SK-N-SH (cell line): ENCODE data around the gene RSRP1. TPM values are rescaled to one million over a fixed set of nuclear protein-coding genes. Genes with fewer than 3 reads are reported as not detected.

Experiments
- CTCF ChIA-PET: fragments of 300-600, 350-600 bp; formaldehyde crosslinking; extraction: SDS; loops from one replicate; lab custom pipeline; 2021; lab: Yijun Ruan, JAX
- POLR2A ChIA-PET: fragments of 350-600 bp; sonication (Branson Sonifier 250); formaldehyde crosslinking; extraction: SDS; loops from one replicate; lab custom pipeline; 2020; ENCODE audit warnings: antibody characterized with exemption, inconsistent platforms; lab: Yijun Ruan, JAX
- DNase-seq: peaks from one replicate; pipeline ENCODE4 v3.0.0; 2012
- H2AFZ ChIP-seq: fragments of 200-600 bp; sonication (generic); 2 replicates; pipeline ENCODE4 v1.8.1; 2016; ENCODE audit warnings: antibody characterized with exemption, mild to moderate bottlenecking, low read depth
- H3F3A ChIP-seq: fragments of 200-600 bp; sonication (generic); replicated peaks from 2 replicates; pipeline ENCODE3; 2016; ENCODE audit warnings: antibody characterized with exemption, mild to moderate bottlenecking; ENCODE audit not compliant: insufficient read depth
- H3K27ac ChIP-seq, 2 experiments: fragments of 200-500 bp in 1 of 2; fragments of 200-600 bp in 1 of 2; sonication (Bioruptor generic) in 1 of 2; sonication (generic), shearing (Covaris generic) in 1 of 2; 2 replicates each; pipeline versions ENCODE4 v1.5.1 to v1.6.1; 2014 to 2016; ENCODE audit warnings: low read depth in 2 of 2, inconsistent platforms in 1 of 2, low read length in 1 of 2, mild to moderate bottlenecking in 1 of 2, mixed read lengths in 1 of 2
- H3K27me3 ChIP-seq: fragments of 200-600 bp; sonication (generic), shearing (Covaris generic); 2 replicates; pipeline ENCODE4 v1.6.1; 2016; ENCODE audit warnings: mixed run types; ENCODE audit not compliant: insufficient read depth
- H3K36me3 ChIP-seq, 2 experiments: fragments of 200-500 bp in 1 of 2; fragments of 200-600 bp in 1 of 2; sonication (Bioruptor generic) in 1 of 2; sonication (generic) in 1 of 2; replicated peaks in 1 of 2; 2 replicates each; pipeline versions ENCODE3 to v1.5.1; 2014 to 2016; ENCODE audit warnings: low read length in 1 of 2, mild to moderate bottlenecking in 1 of 2; ENCODE audit not compliant: insufficient read depth in 2 of 2, control insufficient read depth in 1 of 2
- H3K4me1 ChIP-seq, 2 experiments: fragments of 200-500 bp in 1 of 2; fragments of 200-600 bp in 1 of 2; sonication (Bioruptor generic) in 1 of 2; sonication (generic), shearing (Covaris generic) in 1 of 2; 2 replicates each; pipeline versions ENCODE4 v1.5.1 to v1.6.1; 2014 to 2016; ENCODE audit warnings: low read depth in 1 of 2, low read length in 1 of 2, mixed run types in 1 of 2; ENCODE audit not compliant: insufficient read depth in 2 of 2, control insufficient read depth in 1 of 2
- H3K4me2 ChIP-seq: fragments of 200-600 bp; sonication (generic), shearing (Covaris generic); 2 replicates; pipeline ENCODE4 v1.6.1; 2017; ENCODE audit warnings: mixed run types
- H3K4me3 ChIP-seq, 2 experiments: fragments of 200-500 bp in 1 of 2; fragments of 200-600 bp in 1 of 2; sonication (Bioruptor generic) in 1 of 2; sonication (generic), shearing (Covaris generic) in 1 of 2; 2 replicates each; pipeline versions ENCODE4 v1.5.1 to v1.8.1; 2014 to 2016; ENCODE audit warnings: low read depth in 2 of 2, inconsistent platforms in 1 of 2, low read length in 1 of 2, mild to moderate bottlenecking in 1 of 2, mixed read lengths in 1 of 2, moderate library complexity in 1 of 2
- H3K79me2 ChIP-seq: fragments of 200-600 bp; sonication (generic); 2 replicates; pipeline ENCODE4 v1.8.1; 2017; ENCODE audit warnings: mild to moderate bottlenecking; ENCODE audit not compliant: insufficient read depth
- H3K9ac ChIP-seq: fragments of 200-600 bp; sonication (generic); 2 replicates; pipeline ENCODE4 v1.6.1; 2017; ENCODE audit warnings: mixed run types
- H3K9me2 ChIP-seq: fragments of 200-600 bp; sonication (generic); 2 replicates; pipeline ENCODE4 v1.6.1; 2017; ENCODE audit warnings: mixed run types
- H3K9me3 ChIP-seq: fragments of 200-600 bp; sonication (generic); 2 replicates; pipeline ENCODE4 v1.6.1; 2017; ENCODE audit warnings: mixed run types, mild to moderate bottlenecking, moderate library complexity
- H4K20me1 ChIP-seq: fragments of 200-600 bp; sonication (generic); 2 replicates; pipeline ENCODE4 v1.6.1; 2017; ENCODE audit warnings: mild to moderate bottlenecking, mixed run types; ENCODE audit not compliant: insufficient read depth
- CHD2 ChIP-seq: fragments of 150-350 bp; IDR thresholded peaks from 2 replicates; pipeline ENCODE4 v1.6.1; 2018; ENCODE audit warnings: low read length; ENCODE audit not compliant: partially characterized antibody
- CTCF ChIP-seq: fragments of 200-600 bp; sonication (generic); IDR thresholded peaks from 2 replicates; pipeline ENCODE4 v1.6.1; 2017; ENCODE audit warnings: antibody characterized with exemption, mild to moderate bottlenecking, moderate library complexity
- EP300 ChIP-seq, 2 experiments: IDR thresholded peaks; 2 replicates each; pipeline versions ENCODE4 v1.4.0 to v1.6.1; 2012; ENCODE audit warnings: borderline replicate concordance in 1 of 2, low read depth in 1 of 2, low read length in 1 of 2
- FOXM1 ChIP-seq: IDR thresholded peaks from 2 replicates; pipeline ENCODE4 v1.4.0; 2012; ENCODE audit warnings: low read depth, mild to moderate bottlenecking
- GABPA ChIP-seq: IDR thresholded peaks from 2 replicates; pipeline ENCODE4 v1.4.0; 2012; ENCODE audit warnings: low read depth, mild to moderate bottlenecking
- GATA2 ChIP-seq: sonication (generic); formaldehyde crosslinking; IDR thresholded peaks from 2 replicates; pipeline ENCODE4 v1.5.0; 2020; ENCODE audit warnings: mild to moderate bottlenecking, missing genetic modification reagents
- IRF3 ChIP-seq: fragments of 150-350 bp; IDR thresholded peaks from 2 replicates; pipeline ENCODE4 v1.6.1; 2016; ENCODE audit warnings: mild to moderate bottlenecking, low read depth, low read length
- MAX ChIP-seq: IDR thresholded peaks from 2 replicates; pipeline ENCODE4 v1.4.0; 2012; ENCODE audit warnings: low read depth
- MEF2A ChIP-seq: IDR thresholded peaks from 2 replicates; pipeline ENCODE4 v1.4.0; 2012; ENCODE audit warnings: low read depth, borderline replicate concordance
- MXI1 ChIP-seq: IDR thresholded peaks from 2 replicates; pipeline ENCODE4 v1.6.1; 2012; ENCODE audit warnings: mild to moderate bottlenecking, low read depth, low read length, improper control_type of control experiment
- NFIC ChIP-seq: IDR thresholded peaks from 2 replicates; pipeline ENCODE4 v1.4.0; 2012; ENCODE audit warnings: borderline replicate concordance
- PBX3 ChIP-seq: IDR thresholded peaks from 2 replicates; pipeline ENCODE4; 2012
- RAD21 ChIP-seq: IDR thresholded peaks from 2 replicates; pipeline ENCODE4 v1.6.1; 2012; ENCODE audit warnings: mild to moderate bottlenecking, low read length
- RCOR1 ChIP-seq: fragments of 150-350 bp; IDR thresholded peaks from 2 replicates; pipeline ENCODE4 v1.6.1; 2017; ENCODE audit warnings: antibody characterized with exemption, low read length
- REST ChIP-seq: IDR thresholded peaks from 2 replicates; pipeline ENCODE4 v1.6.1; 2012; ENCODE audit warnings: mild to moderate bottlenecking, low read depth, low read length, moderate library complexity
- RXRA ChIP-seq: IDR thresholded peaks from 2 replicates; pipeline ENCODE4 v1.4.0; 2012; ENCODE audit warnings: low read depth, mild to moderate bottlenecking, borderline replicate concordance
- SIN3A ChIP-seq: IDR thresholded peaks from 2 replicates; pipeline ENCODE4 v1.6.1; 2012; ENCODE audit warnings: low read depth, mild to moderate bottlenecking, low read length, moderate library complexity, borderline replicate concordance
- SMC3 ChIP-seq: IDR thresholded peaks from 2 replicates; pipeline ENCODE4 v1.6.1; 2012; ENCODE audit warnings: low read depth, low read length, improper control_type of control experiment
- TAF1 ChIP-seq: IDR thresholded peaks from 2 replicates; pipeline ENCODE4 v1.6.1; 2012; ENCODE audit warnings: low read depth, mild to moderate bottlenecking, low read length, moderate library complexity, borderline replicate concordance
- USF2 ChIP-seq: fragments of 150-350 bp; IDR thresholded peaks from 2 replicates; pipeline ENCODE4 v1.6.1; 2017; ENCODE audit warnings: antibody characterized with exemption, low read length, low read depth, borderline replicate concordance
- WGBS: methylation state at CpG from one replicate; pipeline ENCODE4 v1.1.6; 2017; ENCODE audit warnings: low lambda C conversion rate; 5-methylcytosine and 5-hydroxymethylcytosine counted together
- polyA plus RNA-seq, 3 experiments: library from polyadenylated mRNA; depleted of rRNA; stranded (reverse); fragments of >200 nt; gene quantifications; 2 replicates each; pipeline ENCODE4 v1.2.3, GENCODE V29; 2012

Gene RSRP1
- polyA plus RNA-seq, 1 of the 3 experiments (the other 2 are of a cell fraction) = 126 TPM

GRCh38 chr1:25243907-25244306, 3.3 kb downstream of the RSRP1 start (continued):
- TF ChIP-seq RAD21 (peak; percentile 5; the same call in 1 of the 2 replicates), RXRA (no peak), CHD2 (peak; percentile 84), RCOR1 (peak; percentile 95), FOXM1 (no peak), MXI1 (peak; percentile 80), IRF3 (no peak), USF2 (no peak), EP300 (IDR thresholded peaks at IDR 0.05; ENCODE audit: borderline replicate concordance in 1 of 2, low read depth in 1 of 2, low read length in 1 of 2) (peak in 1 of 2 experiments; percentile 93; a peak in 2 of 4 replicates), GATA2 (CRISPR knock-in tag) (peak; percentile 90)
- TF ChIP-seq, all 33 proteins: peak for 7

- peak; percentile 87 for DNase-seq
- POLR2A ChIA-PET = interaction anchor here (0.6 to 1.0 kb wide), 3 partner anchors 14 to 997 kb away, joined by 3 to 4 read pairs (median 4); partner anchors contain the start of gene CLIC4
- TF ChIP-seq MAX (peak; percentile 37; the same call in 1 of the 2 replicates), PBX3 (peak; percentile 34; the same call in 1 of the 2 replicates), CTCF (peak; percentile 65), TAF1 (peak; percentile 55; the same call in 1 of the 2 replicates), SIN3A (peak; percentile 76; the same call in 1 of the 2 replicates), REST (no peak; the same call in 1 of the 2 replicates), GABPA (peak; percentile 76), SMC3 (peak; percentile 77), NFIC (peak; percentile 49; the same call in 1 of the 2 replicates), MEF2A (no peak)
These were observed 7.3 kb downstream of the RSRP1 start for GRCh38 chr1:25239681-25240541.

More at GRCh38 chr1:25239681-25240541, 7.3 kb downstream of the RSRP1 start:
- CTCF ChIA-PET = interaction anchor here (0.6 to 1.9 kb wide), 10 partner anchors 8 to 836 kb away, joined by 3 to 6 read pairs (median 3); partner anchors contain the start of gene SYF2
- H3K9me3 ChIP-seq = no peaks in the 10 kb centered on the region
- H3K4me2 ChIP-seq = peak overlapping the region; percentile 75
- H3K27me3 ChIP-seq = no peaks in the 10 kb centered on the region
- WGBS = 3% methylated on average over 14 of the region's 41 CpGs
- peaks cover 31 to 45% of the 10 kb centered on the region in 2 experiments for H3K36me3 ChIP-seq
- peaks cover 64% of the 10 kb centered on the region for H3K79me2 ChIP-seq
- peak overlapping the region; percentile 83 to 95 for H3K27ac ChIP-seq
- H3K9me2 ChIP-seq = no peaks in the 10 kb centered on the region
- H3F3A ChIP-seq = peaks cover 53% of the 10 kb centered on the region
- peak overlapping the region; percentile 4 for H2AFZ ChIP-seq
- peaks cover 15 to 22% of the 10 kb centered on the region in 2 experiments; a peak in 3 of 4 replicates for H3K4me1 ChIP-seq
- peak overlapping the region; percentile 60 for H3K9ac ChIP-seq
- H3K4me3 ChIP-seq = peak overlapping the region; percentile 43 to 49
- H4K20me1 ChIP-seq = peaks cover 12% of the 10 kb centered on the region
